BE2C (cell line): ENCODE data around the gene APOLD1.

Experiments used
- DNase-seq: peaks from one replicate; pipeline ENCODE4 v3.0.0-alpha.2; 2020
- H3K27me3 ChIP-seq: fragments of 250-450 bp; sonication (Bioruptor Pico); 2 replicates; pipeline ENCODE4 v1.5.1; 2020; ENCODE audit warnings: mild to moderate bottlenecking
- H3K36me3 ChIP-seq: fragments of 250-450 bp; sonication (Bioruptor Pico); 2 replicates; pipeline ENCODE4 v1.5.1; 2020; ENCODE audit warnings: mild to moderate bottlenecking
- H3K4me1 ChIP-seq: fragments of 250-450 bp; sonication (Bioruptor Pico); 2 replicates; pipeline ENCODE4 v1.5.1; 2020
- H3K4me3 ChIP-seq: 2 replicates; pipeline ENCODE4 v1.5.1; 2011; ENCODE audit warnings: low read depth, low read length
- H3K9me3 ChIP-seq: fragments of 250-450 bp; sonication (Bioruptor Pico); 2 replicates; pipeline ENCODE4 v1.5.1; 2020
- CTCF ChIP-seq: IDR thresholded peaks from 2 replicates; pipeline ENCODE4 v1.5.1; 2012; ENCODE audit warnings: mild to moderate bottlenecking, low read depth, low read length

Gene APOLD1

GRCh38 chr12:12759234-12759915 is 26.1 kb upstream of the APOLD1 start:
- no peak overlapping the region for H3K4me3 ChIP-seq
- H3K27me3 ChIP-seq, result no peaks in the 10 kb centered on the region
- H3K36me3 ChIP-seq, result no peaks in the 10 kb centered on the region
- H3K4me1 ChIP-seq, result peaks cover 5% of the 10 kb centered on the region; the same call in 1 of the 2 replicates
- no peak for TF ChIP-seq CTCF
- no peaks in the 10 kb centered on the region for H3K9me3 ChIP-seq
- DNase-seq, result no peak

DNA sequence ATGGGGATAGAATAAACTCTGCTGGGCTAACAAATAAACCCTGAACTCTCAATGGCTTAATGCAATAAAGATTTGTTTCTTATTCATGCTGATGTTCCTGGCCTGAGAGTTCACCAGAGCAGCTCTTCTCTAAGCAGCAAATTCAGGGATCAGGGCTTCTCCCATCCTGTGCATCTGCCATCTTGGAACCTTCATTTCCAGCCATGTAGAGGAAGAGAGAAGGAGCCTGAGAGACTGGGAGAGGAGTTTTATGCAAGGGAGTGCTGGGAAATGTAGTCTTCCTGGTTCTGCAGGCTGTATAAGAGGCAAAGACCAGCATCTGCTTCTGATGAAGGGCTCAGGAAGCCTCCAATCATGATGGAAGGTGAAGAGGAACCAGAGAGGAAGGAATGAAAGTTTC is 20.6 kb upstream of the APOLD1 start:
- no peak for TF ChIP-seq CTCF
- no peak for DNase-seq
- H3K9me3 ChIP-seq, result no peaks in the 10 kb centered on the region; the same call in 1 of the 2 replicates
- H3K36me3 ChIP-seq, result no peaks in the 10 kb centered on the region
- H3K27me3 ChIP-seq, result no peaks in the 10 kb centered on the region
- H3K4me1 ChIP-seq, result no peaks in the 10 kb centered on the region
- no peak overlapping the region for H3K4me3 ChIP-seq

DNA sequence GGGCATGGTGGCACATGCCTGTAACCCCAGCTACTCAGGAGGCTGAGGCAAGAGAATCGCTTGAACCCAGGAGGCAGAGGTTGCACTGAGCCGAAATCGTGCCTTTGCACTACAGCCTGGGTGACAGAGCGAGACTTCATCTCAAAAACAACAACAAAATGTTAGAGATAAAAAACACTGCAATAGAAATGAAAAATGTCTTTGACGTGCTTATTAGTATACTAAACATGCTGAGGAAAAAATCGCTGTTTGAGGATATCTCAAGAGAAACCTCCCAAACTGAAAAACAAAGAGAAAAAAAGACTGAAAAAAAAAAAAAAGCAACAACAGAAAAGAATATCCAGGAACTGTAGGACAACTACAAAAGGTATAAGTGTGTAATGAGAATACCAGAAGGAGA is 15.2 kb upstream of the APOLD1 start:
- TF ChIP-seq CTCF, result no peak
- no peaks in the 10 kb centered on the region; the same call in 1 of the 2 replicates for H3K9me3 ChIP-seq
- no peaks in the 10 kb centered on the region for H3K27me3 ChIP-seq
- H3K36me3 ChIP-seq, result no peaks in the 10 kb centered on the region
- no peaks in the 10 kb centered on the region for H3K4me1 ChIP-seq
- H3K4me3 ChIP-seq, result no peak overlapping the region
- no peak for DNase-seq

DNA sequence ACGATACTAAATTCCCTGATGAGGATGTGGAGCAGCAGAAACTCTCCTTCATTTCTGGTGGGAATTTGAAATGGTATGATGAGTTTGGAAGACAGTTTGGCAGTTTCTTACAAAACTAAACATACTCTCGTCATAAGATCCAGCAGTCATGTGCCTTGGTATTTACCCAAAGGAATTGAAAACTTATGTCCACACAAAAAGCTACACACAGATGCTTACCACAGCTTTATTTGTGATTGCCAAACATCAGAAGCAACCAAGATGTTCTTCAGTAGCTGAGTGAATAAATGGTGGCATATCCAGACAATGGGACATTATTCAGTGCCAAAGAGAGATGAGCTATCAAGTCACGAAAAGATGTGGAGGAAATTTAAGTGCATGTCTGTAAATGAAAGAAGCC is 10.7 kb upstream of the APOLD1 start:
- TF ChIP-seq CTCF, result no peak
- H3K36me3 ChIP-seq, result no peaks in the 10 kb centered on the region
- no peaks in the 10 kb centered on the region; the same call in 1 of the 2 replicates for H3K9me3 ChIP-seq
- no peaks in the 10 kb centered on the region for H3K27me3 ChIP-seq
- peaks cover 7% of the 10 kb centered on the region for H3K4me1 ChIP-seq
- H3K4me3 ChIP-seq, result no peak overlapping the region
- DNase-seq, result no peak

GRCh38 chr12:12776261-12776660 is 9.2 kb upstream of the APOLD1 start:
- TF ChIP-seq CTCF, result no peak
- no peaks in the 10 kb centered on the region for H3K27me3 ChIP-seq
- H3K4me1 ChIP-seq, result peaks cover 7% of the 10 kb centered on the region
- no peaks in the 10 kb centered on the region for H3K9me3 ChIP-seq
- peak; percentile 14 for DNase-seq
- H3K36me3 ChIP-seq, result no peaks in the 10 kb centered on the region
- no peak overlapping the region for H3K4me3 ChIP-seq

DNA sequence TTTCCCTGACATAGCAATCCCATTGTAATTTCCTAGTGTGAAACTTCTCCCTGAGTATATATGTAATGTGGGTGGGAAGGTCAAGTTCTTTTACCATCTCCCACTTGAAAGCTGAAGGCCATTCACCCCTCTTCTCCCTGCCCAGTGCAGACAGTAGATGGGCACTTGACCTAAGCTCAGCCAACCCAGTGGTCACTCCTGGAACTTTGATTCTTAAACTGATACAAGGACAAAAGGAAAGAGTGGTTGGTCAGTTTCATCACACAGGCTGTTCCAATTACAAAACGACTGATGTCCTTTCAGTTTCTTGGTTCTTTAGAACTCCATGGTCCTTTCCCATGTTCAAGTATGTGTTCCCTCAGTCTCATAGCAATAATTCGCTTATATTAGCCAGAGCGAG is 8.4 kb upstream of the APOLD1 start:
- DNase-seq, result no peak
- H3K27me3 ChIP-seq, result no peaks in the 10 kb centered on the region
- H3K4me1 ChIP-seq, result peaks cover 7% of the 10 kb centered on the region
- no peak for TF ChIP-seq CTCF
- no peaks in the 10 kb centered on the region for H3K9me3 ChIP-seq
- H3K36me3 ChIP-seq, result no peaks in the 10 kb centered on the region
- H3K4me3 ChIP-seq, result no peak overlapping the region
